Activated effector memory CD4-positive, alpha-beta T cell treated with Interleukin-2 at 50 U/mL for 16 hours (primary cell): ENCODE results near the gene TBL1X.

Experiments used
- DNase-seq: peaks from one replicate; pipeline ENCODE4 v3.0.0-alpha.2; 2020

TBL1X gene

GRCh38 chrX:9781941-9782340 is 317.1 kb downstream of the TBL1X start:
- no peak for DNase-seq

- DNase-seq: no peak
These were observed 319.5 kb downstream of the TBL1X start for GRCh38 chrX:9784332-9784731.

- DNase-seq: no peak
These were observed 320.5 kb downstream of the TBL1X start for GRCh38 chrX:9785254-9785943.

- no peak for DNase-seq
These were observed 321.3 kb downstream of the TBL1X start, which contains the start of gene SHROOM2 for GRCh38 chrX:9785944-9786797. Gene SHROOM2, plus strand, starts transcription at chrX:9786429. Its CDS starts 117 bp downstream, at chrX:9786546.

- no peak for DNase-seq
These were observed 322.2 kb downstream of the TBL1X start for GRCh38 chrX:9786798-9787635.

- no peak for DNase-seq
These were observed 324.1 kb downstream of the TBL1X start for GRCh38 chrX:9788911-9789310.

GRCh38 chrX:9789555-9789954 is 324.7 kb downstream of the TBL1X start:
- DNase-seq: no peak
